Breast epithelium (tissue), 4 donors: ENCODE results near the gene ELAVL1. TPM values are rescaled to one million over a fixed set of nuclear protein-coding genes. Genes with fewer than 3 reads are reported as not detected.
A peak's percentile ranks its signal among the peaks of the same experiment; 100 is the strongest.

Experiments
- DNase-seq, 2 donors: peaks; one replicate each; pipeline ENCODE4 v3.0.0-alpha.2; 2019; ENCODE audit warnings: low spot score in 2 of 2
- H3K27ac ChIP-seq, 2 donors: fragments of 200-600 bp; sonication (generic) in 1 of 2; one replicate each; pipeline ENCODE4 v1.5.1; 2016 to 2019; ENCODE audit warnings: mild to moderate bottlenecking in 1 of 2
- H3K27me3 ChIP-seq, 2 donors: fragments of 200-600 bp; sonication (generic) in 1 of 2; one replicate each; pipeline versions ENCODE4 v1.5.1 to v1.6.0; 2017 to 2019; ENCODE audit warnings: control low read depth in 1 of 2, mild to moderate bottlenecking in 1 of 2
- H3K36me3 ChIP-seq: fragments of 200-600 bp; one replicate; pipeline ENCODE4 v1.5.1; 2019
- H3K4me1 ChIP-seq, 2 donors: fragments of 200-600 bp; sonication (generic); one replicate each; pipeline ENCODE4 v1.5.1; 2016 to 2019; ENCODE audit warnings: control low read depth in 1 of 2
- H3K4me3 ChIP-seq, 3 donors: fragments of 200-600 bp; sonication (generic); 1 replicate in 2 of 3; 2 replicates in 1 of 3; pipeline ENCODE4 v1.5.1; 2016 to 2019; ENCODE audit warnings: mild to moderate bottlenecking in 3 of 3, moderate library complexity in 2 of 3
- H3K9me3 ChIP-seq, 2 donors: fragments of 200-600 bp; sonication (generic) in 1 of 2; one replicate each; pipeline ENCODE4 v1.5.1; 2016 to 2019; ENCODE audit warnings: control low read depth in 1 of 2
- POLR2A ChIP-seq: fragments of 450-650 bp; IDR thresholded peaks from one replicate; pipeline ENCODE4 v1.6.1; 2016; ENCODE audit warnings: antibody characterized with exemption, mild to moderate bottlenecking, moderate library complexity
- POLR2AphosphoS5 ChIP-seq, 3 donors: sonication (generic); formaldehyde crosslinking; IDR thresholded peaks; one replicate each; pipeline ENCODE4 v1.6.1; 2017; ENCODE audit warnings: antibody characterized with exemption in 3 of 3
- intact Hi-C: fragments of 100-400 bp; cut with DNase I; formaldehyde crosslinking; loops from one replicate; pipeline ENCODE4 v1.15.1; 2023; ENCODE audit warnings: low total_unique reads
- total RNA-seq, 3 donors: library from RNA; depleted of rRNA; stranded (reverse); fragments of >200 nt; gene quantifications; one replicate each; pipeline ENCODE4 v1.1.0, GENCODE V29; 2016
- TF ChIP-seq, protein P1 (sequence below), 3 donors: fragments of 450-650 bp; IDR thresholded peaks; one replicate each; pipeline ENCODE4 v1.5.1; 2016 to 2017; ENCODE audit warnings: antibody characterized with exemption in 3 of 3, mild to moderate bottlenecking in 3 of 3, moderate library complexity in 3 of 3

The ELAVL1 gene
- total RNA-seq, 3 donors from 2014 or later: 28.6 to 30.8 (median 29.7) TPM

DNA sequence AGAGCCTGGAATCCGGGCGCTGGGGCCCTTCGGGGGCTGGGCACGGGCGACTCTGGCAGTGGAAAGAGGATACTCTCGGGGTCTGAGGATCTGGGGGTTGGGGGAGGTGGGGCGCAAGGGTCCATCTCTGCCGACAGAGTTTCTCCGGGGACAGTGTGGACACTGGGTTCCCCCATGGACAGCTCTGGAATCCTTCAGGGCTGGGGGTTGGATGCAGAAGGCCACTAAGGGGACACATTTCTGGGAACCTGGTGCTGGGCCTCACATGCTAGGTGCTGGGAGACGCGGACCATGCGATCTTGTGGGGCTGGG lies 88.5 kb downstream of the ELAVL1 start:
- peak overlapping the region in 1 of 2 donors; percentile 9 for H3K27ac ChIP-seq
- H3K9me3 ChIP-seq: no peaks in the 10 kb centered on the region
- TF ChIP-seq POLR2A (no peak), POLR2AphosphoS5 (IDR thresholded peaks at IDR 0.05) (no peak)
- TF ChIP-seq, protein P1, sequence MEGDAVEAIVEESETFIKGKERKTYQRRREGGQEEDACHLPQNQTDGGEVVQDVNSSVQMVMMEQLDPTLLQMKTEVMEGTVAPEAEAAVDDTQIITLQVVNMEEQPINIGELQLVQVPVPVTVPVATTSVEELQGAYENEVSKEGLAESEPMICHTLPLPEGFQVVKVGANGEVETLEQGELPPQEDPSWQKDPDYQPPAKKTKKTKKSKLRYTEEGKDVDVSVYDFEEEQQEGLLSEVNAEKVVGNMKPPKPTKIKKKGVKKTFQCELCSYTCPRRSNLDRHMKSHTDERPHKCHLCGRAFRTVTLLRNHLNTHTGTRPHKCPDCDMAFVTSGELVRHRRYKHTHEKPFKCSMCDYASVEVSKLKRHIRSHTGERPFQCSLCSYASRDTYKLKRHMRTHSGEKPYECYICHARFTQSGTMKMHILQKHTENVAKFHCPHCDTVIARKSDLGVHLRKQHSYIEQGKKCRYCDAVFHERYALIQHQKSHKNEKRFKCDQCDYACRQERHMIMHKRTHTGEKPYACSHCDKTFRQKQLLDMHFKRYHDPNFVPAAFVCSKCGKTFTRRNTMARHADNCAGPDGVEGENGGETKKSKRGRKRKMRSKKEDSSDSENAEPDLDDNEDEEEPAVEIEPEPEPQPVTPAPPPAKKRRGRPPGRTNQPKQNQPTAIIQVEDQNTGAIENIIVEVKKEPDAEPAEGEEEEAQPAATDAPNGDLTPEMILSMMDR (IDR thresholded peaks at IDR 0.05): no peak
- peaks cover 10% of the 10 kb centered on the region for H3K36me3 ChIP-seq
- H3K4me3 ChIP-seq: peak overlapping the region in 2 of 3 donors; percentile 39 to 66
- peaks cover 14 to 29% of the 10 kb centered on the region in 2 donors for H3K4me1 ChIP-seq
- intact Hi-C loops: no loop called here
- H3K27me3 ChIP-seq: peaks cover 10 to 40% of the 10 kb centered on the region in 2 donors
- DNase-seq: no peak

DNA sequence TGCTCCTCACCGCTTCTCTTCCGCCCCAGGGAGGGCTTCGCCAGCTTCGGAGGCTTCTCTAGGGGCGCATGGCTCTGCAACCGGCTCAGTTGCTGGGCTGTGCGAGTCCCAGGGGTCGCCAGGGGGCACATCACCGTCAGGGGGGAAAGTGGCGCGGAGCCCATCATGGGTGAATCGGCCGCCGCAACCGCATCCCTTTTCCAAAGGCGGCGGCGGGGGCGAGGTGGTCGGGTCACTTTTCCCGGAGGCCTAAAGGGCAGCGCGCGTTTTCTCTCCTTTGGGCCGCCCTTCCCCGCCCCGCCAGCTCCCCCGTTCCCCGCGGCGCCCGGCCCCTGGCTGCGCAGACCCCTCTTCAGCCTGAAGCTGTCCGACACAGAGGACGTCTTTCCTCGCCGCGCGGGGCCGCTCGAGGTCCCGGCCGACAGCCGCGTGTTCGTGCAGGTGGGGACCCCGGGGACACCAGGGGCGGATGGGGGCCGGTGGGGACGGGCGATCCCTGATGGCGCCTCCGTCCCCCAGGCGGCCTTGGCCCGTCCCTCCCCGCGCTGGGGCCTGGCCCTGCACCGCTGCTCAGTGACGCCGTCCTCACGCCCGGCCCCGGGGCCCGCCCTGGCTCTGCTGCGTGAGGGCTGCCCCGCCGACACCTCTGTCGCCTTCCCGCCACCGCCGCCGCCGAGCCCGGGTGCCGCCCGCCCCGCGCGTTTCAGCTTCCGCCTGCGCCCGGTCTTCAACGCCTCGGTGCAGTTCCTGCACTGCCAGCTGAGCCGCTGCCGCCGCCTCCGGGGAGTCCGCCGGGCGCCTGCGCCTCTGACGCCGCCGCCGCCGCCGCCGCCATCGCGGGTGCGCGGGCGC lies 89.1 kb downstream of the ELAVL1 start:
- H3K9me3 ChIP-seq: no peaks in the 10 kb centered on the region
- H3K4me1 ChIP-seq: peaks cover 10 to 23% of the 10 kb centered on the region in 2 donors
- H3K4me3 ChIP-seq: peak overlapping the region; percentile 20 to 66 (median 39)
- TF ChIP-seq POLR2AphosphoS5 (IDR thresholded peaks at IDR 0.05) (no peak), POLR2A (no peak)
- TF ChIP-seq, protein P1 (IDR thresholded peaks at IDR 0.05): no peak
- intact Hi-C loops: no loop called here
- no peak overlapping the region for H3K27ac ChIP-seq
- no peak for DNase-seq
- H3K36me3 ChIP-seq: peaks cover 14% of the 10 kb centered on the region
- peaks cover 10 to 40% of the 10 kb centered on the region in 2 donors for H3K27me3 ChIP-seq

DNA sequence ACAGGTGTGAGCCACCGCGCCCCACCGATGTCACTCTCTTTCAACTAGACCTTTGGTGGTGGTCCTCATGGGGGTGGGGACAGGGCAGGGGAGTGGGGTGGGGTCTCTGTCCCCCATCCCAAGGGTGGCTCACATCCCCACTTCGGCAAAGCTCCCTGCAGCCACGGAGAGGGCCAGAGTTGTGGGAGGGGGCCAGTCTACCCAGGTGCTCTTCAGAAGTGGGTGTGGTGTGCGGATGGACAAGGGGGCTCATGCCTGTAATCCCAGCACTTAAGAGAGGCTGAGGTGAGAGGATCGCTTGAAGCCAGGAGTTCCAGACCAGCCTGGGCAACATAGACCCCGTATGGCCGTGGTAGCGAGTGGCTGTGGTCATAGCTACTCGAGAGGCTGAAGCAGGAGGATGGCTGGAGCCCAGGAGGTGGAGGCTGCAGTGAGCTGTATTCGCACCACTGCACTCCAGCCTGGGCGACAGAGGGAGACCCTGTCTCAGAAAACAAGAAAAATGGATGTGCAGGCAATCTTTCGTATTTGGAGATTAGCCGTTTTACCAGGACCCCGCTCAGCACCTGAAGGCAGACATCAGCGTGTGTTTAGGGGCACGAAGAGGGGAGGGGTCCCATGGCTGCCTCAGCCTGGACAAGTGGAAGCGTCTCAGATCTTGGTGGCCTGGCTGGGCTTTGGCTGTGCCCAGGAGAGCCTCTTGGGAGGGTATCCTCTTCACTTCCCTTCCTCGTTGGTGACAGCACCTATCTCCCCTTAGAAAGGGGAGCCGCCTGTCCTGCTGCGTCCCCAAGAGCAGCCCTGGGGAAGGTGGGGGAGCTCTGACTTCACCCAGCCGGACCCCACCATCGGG lies 90.0 kb downstream of the ELAVL1 start:
- Histone ChIP-seq H3K36me3 (peaks cover 23% of the 10 kb centered on the region), H3K27ac (no peak overlapping the region), H3K4me1 (peaks cover 9 to 21% of the 10 kb centered on the region in 2 donors), H3K9me3 (no peaks in the 10 kb centered on the region), H3K27me3 (peaks cover 10 to 40% of the 10 kb centered on the region in 2 donors), H3K4me3 (peak overlapping the region in 1 of 3 donors; percentile 66)
- intact Hi-C loops: no loop called here
- DNase-seq: no peak
- TF ChIP-seq, protein P1 (IDR thresholded peaks at IDR 0.05): no peak
- TF ChIP-seq POLR2A (no peak), POLR2AphosphoS5 (IDR thresholded peaks at IDR 0.05) (no peak)

DNA sequence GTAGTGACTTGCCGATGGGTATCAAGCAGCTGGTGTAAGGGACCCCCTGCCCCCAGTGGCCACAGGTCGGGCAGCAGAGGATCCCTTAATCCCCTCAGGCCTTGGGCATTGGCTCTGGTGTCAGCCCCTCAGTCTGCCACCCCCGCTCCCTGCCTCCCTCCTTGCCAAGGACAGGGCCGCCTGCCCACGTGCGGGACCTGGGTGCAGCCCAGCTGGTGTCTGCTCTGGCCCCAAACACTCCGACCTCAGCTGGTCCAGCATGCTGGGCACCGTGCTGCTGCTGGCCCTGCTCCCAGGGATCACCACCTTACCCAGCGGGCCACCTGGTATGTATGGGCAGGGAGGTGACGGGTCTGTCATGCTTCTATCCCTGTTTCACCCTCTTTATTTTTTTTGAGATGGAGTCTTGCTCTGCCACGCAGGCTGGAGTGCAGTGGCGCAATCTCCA lies 90.8 kb downstream of the ELAVL1 start, which contains the start of gene TGFBR3L:
TGFBR3L (plus strand) TSS at position 233 of the 448 bp plus-strand sequence.
- no peaks in the 10 kb centered on the region for H3K9me3 ChIP-seq
- peaks cover 27% of the 10 kb centered on the region for H3K36me3 ChIP-seq
- H3K4me3 ChIP-seq: no peak within 1 kb of the TSS
- peaks cover 9 to 21% of the 10 kb centered on the region in 2 donors for H3K4me1 ChIP-seq
- DNase-seq: no peak
- peaks cover 10 to 40% of the 10 kb centered on the region in 2 donors for H3K27me3 ChIP-seq
- H3K27ac ChIP-seq: no peak within 1 kb of the TSS
- intact Hi-C loops: no loop called here
- TF ChIP-seq POLR2AphosphoS5 (IDR thresholded peaks at IDR 0.05) (no peak), POLR2A (no peak)
- TF ChIP-seq, protein P1 (IDR thresholded peaks at IDR 0.05): no peak
